GM19468 (cell line): ENCODE data around the gene EXOC8.

Source experiments
- ATAC-seq: cut with Tn5 transposase; IDR thresholded peaks from one replicate; pipeline ENCODE4 v1.9.1; 2021; ENCODE audit warnings: mild to moderate bottlenecking, moderate library complexity, moderate number of reproducible peaks; ENCODE audit not compliant: unreplicated experiment; ENCODE audit errors: extremely low read depth

The EXOC8 gene

DNA sequence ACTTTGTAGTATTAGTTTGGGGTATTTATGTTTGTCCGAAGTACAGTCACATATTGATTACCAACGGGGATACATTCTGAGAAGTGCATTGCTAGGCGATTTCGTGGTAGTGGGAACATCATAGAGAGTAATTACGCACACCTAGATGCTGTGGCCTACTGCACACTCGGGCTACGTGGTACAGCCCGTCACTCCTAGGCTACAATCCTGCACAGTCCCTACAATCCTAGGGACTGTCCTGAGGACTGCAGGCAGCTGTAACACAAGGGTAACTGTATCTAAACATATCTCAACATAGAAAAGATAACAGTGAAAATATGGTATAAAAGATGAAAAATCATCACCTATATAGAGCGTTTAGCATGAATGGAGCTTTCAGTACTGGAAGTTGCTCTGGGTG, 18.6 kb downstream of the EXOC8 start:
- no peak for ATAC-seq

DNA sequence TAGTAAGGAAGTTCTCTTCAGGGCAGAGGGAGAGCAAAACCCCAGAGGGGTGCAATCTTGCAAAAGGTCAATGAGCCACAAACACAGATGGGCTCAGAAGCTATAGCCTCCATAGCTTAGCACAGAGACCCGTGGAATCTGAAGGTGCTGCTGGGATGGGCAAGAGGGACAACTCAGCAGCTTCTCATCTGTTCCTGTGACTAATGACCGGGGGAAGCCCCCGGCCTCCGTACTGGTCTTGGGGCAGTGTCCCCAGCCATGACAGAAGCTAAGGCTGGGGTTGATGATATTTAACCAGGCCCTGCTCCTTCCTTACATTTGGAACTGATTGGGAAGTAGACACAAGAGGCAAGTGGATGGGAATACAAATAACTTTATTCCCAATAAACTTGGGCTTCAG, 19.1 kb downstream of the EXOC8 start:
- no peak for ATAC-seq

DNA sequence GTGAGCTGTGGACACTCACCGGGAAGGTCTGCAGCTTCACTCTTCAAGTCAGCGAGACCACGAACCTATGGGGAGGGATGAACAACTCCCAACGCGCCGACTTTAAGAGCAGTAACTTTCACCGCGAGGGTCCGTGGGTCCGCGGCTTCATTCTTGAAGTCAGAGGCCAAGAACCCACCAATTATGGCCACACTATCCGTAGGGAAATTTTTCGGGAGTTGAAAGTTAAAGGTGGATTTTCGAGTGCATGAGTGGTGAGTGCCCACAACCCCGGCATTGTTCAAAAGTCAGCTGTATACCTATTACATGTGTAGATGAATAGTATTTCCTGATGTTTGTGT, 19.7 kb downstream of the EXOC8 start:
- no peak for ATAC-seq

GRCh38 chr1:231317306-231318014, 20.2 kb downstream of the EXOC8 start:
- no peak for ATAC-seq

GRCh38 chr1:231315887-231316286, 21.8 kb downstream of the EXOC8 start:
- peak; percentile 63 for ATAC-seq

GRCh38 chr1:231313661-231314060, 24.0 kb downstream of the EXOC8 start:
- ATAC-seq: no peak

DNA sequence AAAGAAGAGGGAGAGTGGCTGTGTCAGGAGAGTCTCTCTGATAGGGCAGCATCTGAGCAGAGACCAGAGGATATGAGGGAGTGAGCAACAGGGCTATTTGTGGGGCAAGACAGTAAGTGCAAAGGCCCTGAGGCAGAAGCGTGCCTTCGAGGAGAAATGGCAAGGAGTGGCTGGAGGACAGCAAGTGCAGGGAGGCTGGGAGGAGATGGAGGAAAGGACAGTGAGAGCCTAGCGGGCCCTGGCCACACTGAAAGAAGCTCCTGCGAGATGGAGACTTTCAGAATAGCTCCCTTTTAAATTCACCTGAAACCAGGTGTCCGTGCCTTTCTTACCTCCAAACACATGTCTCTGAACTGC, 25.2 kb downstream of the EXOC8 start:
- no peak for ATAC-seq

DNA sequence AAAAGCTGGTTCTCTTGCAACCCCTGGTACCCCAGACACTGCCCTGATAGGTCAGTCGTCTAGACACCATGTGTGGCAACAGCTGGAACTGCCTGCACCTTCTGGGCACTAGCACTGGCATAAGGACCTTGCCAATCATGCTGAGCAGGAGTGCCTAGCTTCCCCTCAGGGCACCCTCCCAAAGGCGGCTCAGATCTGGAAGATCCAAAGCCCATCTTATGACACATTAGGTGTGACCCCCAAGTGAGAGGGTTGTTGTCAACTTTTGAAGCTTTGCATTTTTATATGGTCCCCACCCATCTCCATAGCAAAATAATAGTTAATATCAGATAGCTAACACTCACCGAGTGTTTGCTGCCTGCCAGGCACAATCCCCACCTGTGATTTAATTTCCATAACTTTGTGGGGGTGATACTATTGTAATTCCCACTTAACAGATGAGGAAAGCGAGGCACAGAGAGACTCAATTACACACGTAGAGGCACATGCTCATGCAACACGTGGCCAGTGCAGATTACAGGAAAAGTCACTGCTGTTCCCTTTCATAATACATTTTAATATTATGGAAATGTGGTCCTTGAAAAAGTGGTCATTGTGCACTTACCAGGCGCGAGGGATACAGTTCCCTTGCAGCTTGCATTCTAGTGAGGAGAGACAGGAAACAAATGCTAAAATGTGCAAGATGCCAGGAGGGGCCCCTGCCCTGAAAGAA, 25.8 kb downstream of the EXOC8 start:
- no peak for ATAC-seq

DNA sequence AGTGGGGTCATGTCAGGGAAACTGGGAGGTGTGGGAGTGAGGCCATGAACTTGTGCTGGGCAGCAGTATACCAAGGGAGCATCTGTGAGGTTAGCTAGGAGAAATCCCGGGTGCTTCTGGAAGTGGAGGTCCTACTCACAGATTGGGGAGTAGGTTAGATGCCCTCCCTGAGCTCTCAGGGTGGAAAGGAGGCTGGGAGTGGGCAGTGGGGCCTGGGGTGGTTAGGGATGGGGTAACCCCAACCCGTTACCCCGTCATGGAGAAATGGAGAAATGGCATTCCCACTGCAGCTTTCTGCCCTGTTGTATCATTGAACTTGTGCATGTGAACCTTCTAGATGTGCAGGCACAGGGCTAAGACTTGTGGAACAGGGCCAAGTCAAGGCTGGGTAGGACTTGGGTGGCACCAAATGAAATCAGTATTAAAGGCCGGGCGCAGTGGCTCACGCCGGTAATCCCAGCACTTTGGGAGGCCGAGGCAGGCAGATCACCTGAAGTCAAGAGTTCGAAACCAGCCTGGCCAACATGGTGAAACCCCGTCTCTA, 27.2 kb downstream of the EXOC8 start:
- no peak for ATAC-seq

GRCh38 chr1:231301990-231302389, 35.7 kb downstream of the EXOC8 start:
- ATAC-seq: no peak

DNA sequence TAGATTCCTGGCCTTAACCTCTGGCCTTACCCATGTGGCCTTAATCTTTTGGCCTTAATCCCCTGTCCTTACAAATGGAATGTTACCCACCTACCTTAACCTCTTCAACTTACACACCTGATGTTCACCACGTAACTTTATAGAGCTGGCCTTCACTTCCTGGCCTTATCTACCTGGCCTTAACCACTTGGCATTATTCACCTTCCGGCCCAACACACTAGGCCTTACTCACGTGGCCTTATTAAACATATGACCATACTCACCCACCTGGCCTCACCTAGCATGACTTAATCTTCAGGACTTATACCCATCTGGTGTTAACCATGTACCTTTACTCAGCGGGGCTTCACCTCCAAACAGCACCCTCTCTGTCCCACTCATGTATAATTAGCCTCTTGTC, 41.7 kb downstream of the EXOC8 start:
- no peak for ATAC-seq

DNA sequence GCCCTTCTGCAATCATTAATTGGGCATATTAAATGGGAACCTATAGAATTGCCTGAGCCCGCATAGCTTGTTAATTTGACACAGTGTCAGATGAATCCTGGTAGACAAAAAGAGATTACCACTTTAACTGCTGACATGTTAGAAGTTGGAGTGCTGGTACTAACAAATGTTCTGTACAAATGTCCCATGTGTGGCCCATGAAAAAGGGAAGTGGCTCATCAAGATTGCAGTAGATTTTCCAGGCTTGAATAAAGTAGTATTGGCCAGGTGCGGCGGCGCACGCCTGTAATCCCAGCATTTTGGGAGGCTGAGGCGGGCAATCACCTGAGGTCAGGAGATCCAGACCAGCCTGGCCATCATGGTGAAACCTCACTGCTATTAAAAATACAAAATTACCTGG, 51.0 kb downstream of the EXOC8 start:
- no peak for ATAC-seq

- ATAC-seq: no peak
Measured at GRCh38 chr1:231284441-231284840, 53.2 kb downstream of the EXOC8 start.
